T47D (cell line): Measurements from ENCODE around the gene ADORA1.

Experiments
- DNase-seq, 2 experiments: peaks; one replicate each; pipeline versions ENCODE4 v3.0.0 to v3.0.0-alpha.2; 2011 to 2012; ENCODE audit warnings: low read depth in 1 of 2, low spot score in 1 of 2
- JUND ChIP-seq: IDR thresholded peaks from 2 replicates; pipeline ENCODE4 v1.6.1; 2012; ENCODE audit warnings: low read depth
- in situ Hi-C: cut with HindIII; loops from 2 replicates; pipeline ENCODE4 v1.10.0; 2016; ENCODE audit warnings: low sequenced_read_pairs, low pct_unique_long_range_greater_than_20kb

Gene ADORA1

DNA sequence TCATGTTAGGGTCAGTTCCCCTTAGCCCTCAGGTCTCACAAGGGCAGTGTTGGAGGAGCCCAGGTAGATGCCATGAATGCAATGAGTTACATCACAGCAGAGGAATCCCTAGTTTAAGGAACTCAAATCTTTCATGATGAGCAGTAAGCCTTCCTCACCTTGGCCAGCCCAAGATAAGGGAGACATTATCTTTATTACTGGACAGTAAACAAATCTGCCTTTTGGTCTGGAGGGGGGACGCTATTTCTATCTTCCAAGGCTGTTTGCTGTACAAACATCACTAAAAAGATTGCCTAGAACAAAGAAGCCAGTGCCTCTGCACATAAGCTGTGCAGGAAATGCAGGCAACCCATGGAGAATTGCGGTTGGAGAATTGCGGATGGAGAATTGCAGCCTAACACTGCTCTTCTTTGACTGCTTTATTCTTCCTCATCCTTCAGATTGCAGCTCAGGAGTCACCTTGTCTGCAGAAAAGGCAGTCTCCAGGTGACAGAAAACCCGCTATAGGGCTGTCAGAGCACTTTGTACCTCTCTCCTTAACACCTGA lies 61.2 kb downstream of the ADORA1 start:
- in situ Hi-C loops: no loop called here
- TF ChIP-seq JUND: no peak
- no peak for DNase-seq

DNA sequence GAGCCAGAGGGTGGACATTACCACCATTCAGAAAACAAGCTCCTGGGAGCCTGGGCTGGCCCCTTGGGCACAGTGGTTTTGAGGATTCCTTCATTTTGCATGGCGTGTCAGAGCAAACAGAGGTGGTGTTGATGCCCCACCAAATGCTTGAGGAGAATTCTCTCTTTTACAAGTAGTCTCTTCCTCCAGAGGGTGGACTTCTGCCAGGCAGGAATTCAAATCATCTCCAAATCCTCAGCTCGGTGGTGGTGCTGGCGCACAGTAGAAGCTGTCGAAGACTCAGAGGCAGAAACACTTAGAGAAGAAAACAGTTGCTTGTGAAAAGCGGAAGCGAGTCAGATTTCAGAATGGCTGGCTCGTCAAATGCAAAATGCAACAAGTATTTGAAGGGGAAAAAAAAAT lies 62.4 kb downstream of the ADORA1 start:
- TF ChIP-seq JUND: no peak
- no peak for DNase-seq
- in situ Hi-C loops: no loop called here

DNA sequence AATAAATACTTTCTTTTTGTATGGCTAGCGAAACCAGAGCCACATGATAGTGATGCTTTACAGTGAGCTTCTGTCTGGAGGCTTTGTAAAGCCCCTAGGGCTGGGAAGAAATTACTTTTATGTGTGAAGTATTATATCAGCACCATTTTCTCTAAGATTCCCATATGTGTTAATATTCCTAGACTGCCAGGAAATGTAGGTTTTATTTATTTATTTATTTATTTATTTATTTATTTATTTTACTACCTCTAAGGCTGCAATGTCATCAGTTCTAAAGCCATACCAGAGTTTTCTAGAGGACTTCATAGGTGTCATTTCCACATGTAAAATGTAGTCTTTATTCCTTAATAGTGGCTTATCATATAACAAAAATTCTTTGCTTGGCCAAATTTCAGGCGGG lies 63.4 kb downstream of the ADORA1 start:
- no peak for TF ChIP-seq JUND
- in situ Hi-C loops: no loop called here
- DNase-seq: no peak

DNA sequence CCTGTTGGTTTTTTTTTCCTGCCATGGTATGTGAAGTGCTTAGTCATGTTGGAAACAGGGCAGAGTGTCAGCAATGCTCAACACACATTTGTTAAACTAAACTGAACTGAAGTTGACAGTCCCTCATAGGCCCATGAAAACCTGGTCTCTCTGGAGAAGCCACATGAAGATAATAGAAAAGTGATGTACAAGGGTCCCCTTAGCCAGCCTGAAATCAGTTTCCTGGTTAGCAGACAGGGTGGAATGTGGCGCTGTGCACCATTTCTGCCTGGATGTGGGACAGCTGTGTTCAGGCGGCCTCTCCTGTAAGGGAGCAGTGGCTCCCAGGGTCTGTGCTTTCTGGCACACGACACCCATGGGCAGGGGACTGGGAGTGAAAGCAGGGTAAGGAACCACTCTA lies 68.8 kb downstream of the ADORA1 start:
- DNase-seq: no peak
- no peak for TF ChIP-seq JUND
- in situ Hi-C loops: no loop called here

DNA sequence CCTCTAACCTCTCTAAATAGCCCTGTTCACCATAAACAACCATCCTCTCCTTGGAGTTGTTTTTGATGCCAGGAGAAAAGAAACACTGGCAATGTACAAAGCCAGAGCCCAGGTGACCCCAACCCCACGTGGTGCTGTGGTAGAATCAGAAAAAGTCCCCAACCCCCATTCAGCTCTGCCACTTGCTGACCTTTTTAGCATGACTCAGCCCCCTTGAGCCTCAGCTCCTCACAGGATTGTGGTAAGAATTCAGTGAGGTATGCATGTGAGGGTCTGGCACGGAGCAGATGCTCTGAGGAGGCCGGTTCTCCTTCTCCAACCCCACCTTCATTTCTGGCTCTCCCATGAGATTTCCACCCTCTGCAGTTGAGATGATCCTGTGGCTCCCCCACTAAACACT lies 70.1 kb downstream of the ADORA1 start:
- TF ChIP-seq JUND: no peak
- no peak for DNase-seq
- in situ Hi-C loops: no loop called here

DNA sequence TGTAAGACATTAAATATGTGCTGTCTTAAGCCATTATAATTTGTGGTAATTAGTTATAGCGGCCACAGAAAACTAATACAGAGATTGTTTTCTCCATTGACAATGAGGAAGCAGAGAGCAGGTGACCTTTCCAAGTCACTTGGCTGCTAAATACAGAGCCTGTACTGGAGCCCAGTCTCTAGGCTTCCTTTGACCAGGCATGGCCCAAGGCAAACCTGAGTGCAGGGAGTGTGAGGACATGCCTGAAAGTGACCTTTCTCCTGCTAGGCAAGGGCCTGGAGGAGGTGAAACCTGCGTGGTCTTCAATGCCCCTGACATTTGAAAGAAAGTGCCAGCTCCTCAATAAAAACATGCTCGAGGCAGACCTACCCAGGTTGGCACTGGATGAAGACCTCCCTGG lies 71.5 kb downstream of the ADORA1 start:
- no peak for DNase-seq
- no peak for TF ChIP-seq JUND

DNA sequence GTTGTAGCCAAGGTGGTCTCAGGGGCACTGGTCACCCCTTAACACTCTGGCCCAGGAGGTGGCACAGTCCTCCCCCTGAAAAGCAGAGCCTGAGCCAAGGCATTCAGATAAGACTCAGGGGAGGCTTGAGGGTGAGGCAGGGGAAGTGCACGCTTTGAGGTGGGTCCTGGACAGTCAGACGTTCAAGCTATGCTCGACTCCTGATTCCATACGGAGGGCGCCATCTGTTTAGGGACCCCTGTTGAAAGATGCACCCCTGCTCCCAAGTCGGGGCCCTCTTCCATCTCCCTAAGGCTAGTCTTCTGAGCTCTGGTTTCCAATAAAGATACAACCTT lies 71.9 kb downstream of the ADORA1 start:
- DNase-seq: no peak
- in situ Hi-C loops: no loop called here
- no peak for TF ChIP-seq JUND

More for the DNA sequence above, 71.5 kb downstream of the ADORA1 start:
- in situ Hi-C loops: no loop called here

DNA sequence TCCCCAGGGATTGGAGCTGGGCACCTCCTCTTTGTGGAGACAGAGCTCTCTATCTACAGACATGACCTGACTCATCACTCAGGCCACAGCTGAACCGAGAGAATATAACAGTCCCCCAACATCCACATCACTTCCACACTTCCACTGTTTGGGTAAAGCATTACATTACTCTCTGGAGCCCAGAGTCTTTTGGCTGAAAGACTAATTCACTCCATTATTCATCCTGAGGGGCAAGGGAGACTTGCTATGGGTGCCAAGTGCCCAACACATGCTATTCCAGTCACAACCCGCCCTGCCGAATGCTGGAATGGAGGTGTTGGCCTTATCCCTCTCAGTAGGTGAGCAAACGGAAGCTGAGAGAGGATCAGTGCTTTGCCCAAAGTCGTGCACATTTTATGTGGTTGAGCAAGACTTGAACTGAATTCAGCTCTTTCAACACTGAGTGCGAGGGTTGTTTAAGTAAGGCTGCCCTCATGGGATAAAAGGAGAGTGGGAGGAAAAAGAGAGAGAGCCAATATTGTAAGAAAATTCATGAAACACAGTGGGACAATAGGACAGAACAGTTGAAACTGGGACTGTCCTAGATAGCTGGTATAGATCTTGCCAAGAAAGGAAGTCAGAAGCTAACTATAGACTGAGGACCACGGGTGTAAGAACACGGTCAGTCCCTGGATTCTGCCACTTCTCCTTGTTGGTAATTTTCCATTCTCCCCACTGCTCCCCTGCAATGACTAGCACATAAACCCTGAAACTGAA lies 72.5 kb downstream of the ADORA1 start:
- TF ChIP-seq JUND: no peak
- DNase-seq: no peak
- in situ Hi-C loops: no loop called here

DNA sequence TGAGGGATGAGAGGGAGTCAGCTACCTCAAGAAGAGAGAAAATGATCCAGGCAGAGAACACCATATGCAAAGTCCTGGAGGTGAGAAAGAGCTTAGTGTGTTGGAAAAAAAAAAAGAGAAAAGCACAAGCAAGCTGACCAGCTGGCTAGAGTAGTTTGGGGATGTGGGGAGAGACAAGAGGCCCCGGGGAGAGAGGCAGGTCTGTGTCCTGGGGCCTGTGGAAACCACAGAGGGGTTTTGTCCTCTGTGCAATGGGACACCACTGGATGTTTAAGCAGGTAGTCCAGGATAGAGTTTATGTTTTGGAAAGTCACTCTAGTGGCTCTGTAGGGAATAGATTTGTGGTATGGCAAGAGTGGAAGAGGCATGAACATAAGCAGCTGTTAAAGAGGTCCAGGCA lies 73.4 kb downstream of the ADORA1 start:
- in situ Hi-C loops: no loop called here
- no peak for TF ChIP-seq JUND
- no peak for DNase-seq

DNA sequence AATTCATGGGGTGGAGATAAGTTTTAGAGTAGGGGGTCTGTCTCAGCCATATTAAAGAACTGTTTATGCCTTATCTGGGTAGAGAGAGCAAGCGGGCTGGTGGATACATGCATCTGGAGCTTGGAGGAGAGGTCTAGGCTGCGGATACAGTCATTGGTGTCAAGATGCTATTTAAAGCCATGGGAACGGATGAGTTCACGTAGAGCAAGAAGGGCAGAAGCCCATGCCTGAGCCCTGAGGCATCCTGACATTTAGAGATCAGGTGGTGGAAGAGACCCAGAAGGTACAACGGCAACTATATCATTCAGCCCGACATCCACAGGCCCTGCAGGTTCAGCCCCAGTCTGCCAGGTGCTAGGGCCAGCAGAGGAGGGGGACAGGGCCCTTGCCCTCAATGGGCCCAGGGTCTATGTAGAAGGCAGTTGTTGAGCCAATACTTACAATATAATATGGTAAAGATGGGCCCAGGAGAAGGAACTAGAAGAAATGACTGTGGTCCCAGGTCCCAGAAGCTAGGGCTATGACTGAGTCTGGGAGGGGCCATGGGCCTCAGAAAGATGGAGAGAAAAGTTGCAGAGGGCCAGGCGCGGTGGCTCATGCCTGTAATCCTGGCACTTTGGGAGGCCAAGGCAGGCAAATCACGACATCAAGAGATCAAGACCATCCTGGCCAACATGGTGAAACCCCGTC lies 74.1 kb downstream of the ADORA1 start:
- TF ChIP-seq JUND: no peak
- no peak for DNase-seq
- in situ Hi-C loops: no loop called here

DNA sequence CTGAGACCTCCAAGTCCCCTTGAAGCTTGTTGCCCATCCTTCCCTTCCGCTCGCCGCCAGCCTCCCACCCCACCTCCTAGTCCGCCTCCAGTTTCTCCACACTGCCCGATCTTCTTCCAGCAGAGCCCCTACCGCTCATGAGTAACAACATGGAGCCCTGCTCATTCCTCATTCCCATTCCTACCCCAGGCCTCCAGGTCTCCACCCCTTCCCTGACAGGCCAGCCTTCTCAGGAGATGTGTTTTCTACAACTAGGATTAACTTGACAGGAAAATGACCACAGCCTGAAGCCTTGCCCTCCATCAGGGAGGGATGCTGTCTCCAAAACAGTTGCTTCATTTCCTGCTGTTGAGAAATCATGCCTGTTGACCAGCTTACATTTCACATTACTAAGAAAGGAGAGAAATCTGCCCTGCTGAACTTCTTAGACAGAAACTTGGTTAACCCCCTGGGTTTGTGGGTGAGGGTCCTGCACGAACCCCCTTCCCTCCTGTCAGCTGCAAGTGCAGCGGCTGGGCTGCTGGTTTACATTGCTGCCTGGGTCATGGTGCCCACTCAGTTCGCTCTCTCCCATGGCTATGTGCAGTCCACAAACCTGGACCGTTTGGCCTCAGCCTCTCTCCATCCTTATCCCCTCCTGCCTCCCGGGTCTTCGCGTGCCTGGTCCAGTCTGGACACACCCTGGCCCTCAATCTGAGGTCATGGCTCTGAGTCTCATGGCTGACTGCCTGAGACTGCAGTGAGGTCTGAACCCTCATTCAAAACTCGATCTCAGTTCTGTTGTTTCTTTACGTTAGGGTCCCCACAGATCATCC lies 75.1 kb downstream of the ADORA1 start:
- DNase-seq: no peak
- TF ChIP-seq JUND: no peak
- in situ Hi-C loops: no loop called here

DNA sequence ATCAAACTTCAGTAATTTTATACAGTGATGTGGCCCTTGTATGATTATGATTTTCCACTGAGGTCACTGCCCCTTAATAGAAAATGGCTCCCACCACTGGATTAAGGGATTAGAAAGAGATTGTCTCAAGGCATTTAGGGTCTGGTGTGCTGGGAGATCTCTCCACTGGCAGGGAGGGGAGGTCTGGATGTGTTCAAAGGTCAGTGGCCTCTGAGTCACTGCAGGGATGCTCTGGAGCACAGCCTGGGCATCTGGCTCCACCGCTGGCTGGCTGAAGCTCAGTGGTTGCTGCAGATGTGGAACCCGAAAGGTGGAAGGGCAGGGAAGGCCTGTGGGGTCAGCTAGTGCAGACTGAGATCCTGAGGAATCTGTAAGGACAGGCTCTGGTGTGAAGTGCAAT lies 77.2 kb downstream of the ADORA1 start:
- TF ChIP-seq JUND: no peak
- in situ Hi-C loops: no loop called here
- DNase-seq: no peak
